SK-N-MC (cell line): ENCODE data around the gene PTPA.

Experiments used
- DNase-seq: peaks from one replicate; pipeline ENCODE4 v3.0.0-alpha.2; 2011; ENCODE audit warnings: low read depth, low spot score
- H3K27ac ChIP-seq: fragments of 200-600 bp; sonication (generic); 2 replicates; pipeline ENCODE4 v1.5.1; 2016; ENCODE audit warnings: mixed run types
- H3K36me3 ChIP-seq: fragments of 200-600 bp; sonication (generic); 2 replicates; pipeline ENCODE4 v1.6.1; 2017; ENCODE audit warnings: antibody characterized with exemption, low read length, mixed read lengths; ENCODE audit not compliant: insufficient read depth
- H3K4me3 ChIP-seq: fragments of 200-600 bp; sonication (generic); 2 replicates; pipeline ENCODE4 v1.5.1; 2016
- H3K9ac ChIP-seq: fragments of 200-600 bp; sonication (generic); 2 replicates; pipeline ENCODE4 v1.8.0; 2017; ENCODE audit warnings: mixed run types, mixed read lengths; ENCODE audit not compliant: insufficient read length
- H3K9me3 ChIP-seq: fragments of 200-600 bp; sonication (generic); 2 replicates; pipeline ENCODE4 v1.6.1; 2017; ENCODE audit warnings: low read depth, mild to moderate bottlenecking, antibody characterized with exemption, low read length, moderate library complexity, mixed read lengths
- EZH2 ChIP-seq: fragments of 200-600 bp; sonication (generic); IDR thresholded peaks from one replicate; pipeline ENCODE4 v1.6.1; 2017; ENCODE audit warnings: antibody characterized with exemption
- FOXP2 ChIP-seq: optimal IDR thresholded peaks from 2 replicates; pipeline ENCODE3; 2011; ENCODE audit warnings: mild to moderate bottlenecking, moderate library complexity; ENCODE audit not compliant: insufficient read depth; ENCODE audit errors: extremely low read length, control extremely low read depth
- POLR2AphosphoS5 ChIP-seq: IDR thresholded peaks from 2 replicates; pipeline ENCODE4 v1.6.1; 2012; ENCODE audit warnings: mild to moderate bottlenecking, low read depth, low read length, borderline replicate concordance

The PTPA gene

DNA sequence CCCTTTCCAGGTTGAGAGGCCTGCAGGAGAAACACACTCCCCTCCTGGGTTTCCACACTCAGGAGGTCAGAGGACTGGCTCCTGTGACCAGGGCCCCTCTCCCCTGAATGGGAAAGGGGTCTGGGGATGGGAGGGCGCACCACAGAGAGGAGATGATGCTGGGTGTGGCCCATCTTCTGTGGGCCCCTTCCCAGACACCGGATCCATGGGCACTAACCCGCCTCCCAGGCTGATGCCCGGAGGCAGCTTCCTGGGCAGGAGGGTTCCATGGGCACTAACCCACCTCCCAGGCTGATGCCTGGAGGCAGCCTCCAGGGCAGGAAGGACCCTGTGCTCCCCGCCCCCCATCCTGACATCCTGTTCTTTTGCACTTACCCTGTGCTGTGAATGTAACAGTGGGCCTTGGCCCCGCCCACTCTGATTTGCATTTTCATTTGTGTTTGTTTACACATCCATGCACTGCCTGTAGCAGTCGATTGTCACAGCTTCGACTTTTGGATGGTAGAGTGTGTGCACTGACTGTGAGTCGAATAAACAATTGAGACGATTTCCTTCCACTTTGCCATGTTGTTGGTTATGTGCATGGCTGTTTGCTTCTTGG, 39.6 kb upstream of the PTPA start:
- H3K36me3 ChIP-seq, result no peaks in the 10 kb centered on the region
- H3K4me3 ChIP-seq, result no peak overlapping the region
- no peak overlapping the region for H3K9ac ChIP-seq
- TF ChIP-seq POLR2AphosphoS5 (no peak), FOXP2 (no peak), EZH2 (no peak)
- H3K9me3 ChIP-seq, result no peaks in the 10 kb centered on the region
- no peak for DNase-seq
- H3K27ac ChIP-seq, result no peak overlapping the region

DNA sequence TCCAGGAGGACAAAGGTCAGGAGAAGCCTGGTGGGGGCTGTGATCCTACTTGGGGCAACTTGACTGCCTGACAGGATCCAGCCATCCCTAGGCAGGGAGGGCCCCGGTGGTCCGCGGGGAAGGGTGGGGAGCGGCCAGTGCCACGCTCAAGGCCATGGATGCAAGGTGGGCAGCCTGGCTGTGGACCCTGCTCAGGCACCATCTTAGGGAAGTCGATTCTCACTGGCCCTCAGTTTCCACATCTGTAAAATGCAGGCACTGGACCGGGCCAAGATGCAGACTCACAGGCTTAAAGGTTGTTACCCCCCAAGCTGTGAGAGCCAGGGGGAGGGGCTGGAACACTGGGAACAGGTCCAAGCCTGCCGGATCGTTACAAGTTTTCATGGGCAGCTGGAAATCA, 39.0 kb upstream of the PTPA start:
- no peaks in the 10 kb centered on the region for H3K36me3 ChIP-seq
- TF ChIP-seq EZH2, result no peak
- TF ChIP-seq POLR2AphosphoS5, result no peak
- no peak for TF ChIP-seq FOXP2
- no peak overlapping the region for H3K27ac ChIP-seq
- no peak for DNase-seq
- H3K9ac ChIP-seq, result no peak overlapping the region
- H3K9me3 ChIP-seq, result no peaks in the 10 kb centered on the region
- no peak overlapping the region for H3K4me3 ChIP-seq

DNA sequence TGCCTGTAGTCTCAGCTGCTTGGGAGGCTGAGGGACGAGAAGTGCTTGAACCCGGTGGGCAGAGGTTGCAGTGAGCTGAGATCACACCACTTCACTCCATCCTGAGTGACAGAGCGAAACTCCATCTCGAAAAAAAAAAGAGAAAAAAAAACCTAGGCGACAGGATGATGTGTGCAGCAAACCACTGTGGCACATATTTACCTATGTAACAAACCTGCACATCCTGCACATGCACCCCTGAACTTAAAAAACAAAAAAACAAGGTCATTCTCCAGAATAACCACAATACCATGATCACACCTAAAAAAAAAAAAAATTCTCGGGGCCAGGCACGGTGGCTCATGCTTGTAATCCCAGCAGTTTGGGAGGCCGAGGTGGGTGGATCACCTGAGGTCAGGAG, 37.8 kb upstream of the PTPA start:
- Histone ChIP-seq H3K9ac (no peak overlapping the region), H3K27ac (no peak overlapping the region), H3K36me3 (no peaks in the 10 kb centered on the region), H3K9me3 (no peaks in the 10 kb centered on the region), H3K4me3 (no peak overlapping the region)
- DNase-seq, result no peak
- TF ChIP-seq EZH2, result no peak
- no peak for TF ChIP-seq FOXP2
- TF ChIP-seq POLR2AphosphoS5, result no peak

DNA sequence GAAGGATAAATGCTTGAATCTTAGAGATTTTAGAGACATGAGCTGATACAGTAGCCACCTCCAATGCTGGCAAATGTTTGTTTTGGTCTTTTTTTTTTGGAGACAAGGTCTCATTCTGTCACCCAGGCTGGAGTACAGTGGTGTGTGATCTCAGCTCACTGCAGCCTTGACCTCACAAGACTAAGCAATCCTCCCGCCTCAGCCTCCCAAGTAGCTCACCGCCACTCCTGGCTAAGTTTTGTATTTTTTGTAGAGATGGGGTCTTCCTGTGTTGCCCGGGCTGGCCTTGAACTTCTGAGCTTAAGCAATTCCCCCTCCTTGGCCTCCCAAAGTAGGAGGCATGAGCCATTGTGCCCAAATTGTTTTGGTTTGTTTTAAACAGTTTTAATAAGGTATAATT, 37.1 kb upstream of the PTPA start:
- TF ChIP-seq POLR2AphosphoS5 (no peak), FOXP2 (no peak), EZH2 (no peak)
- no peak for DNase-seq
- Histone ChIP-seq H3K9ac (no peak overlapping the region), H3K27ac (no peak overlapping the region), H3K9me3 (no peaks in the 10 kb centered on the region), H3K36me3 (no peaks in the 10 kb centered on the region), H3K4me3 (no peak overlapping the region)

DNA sequence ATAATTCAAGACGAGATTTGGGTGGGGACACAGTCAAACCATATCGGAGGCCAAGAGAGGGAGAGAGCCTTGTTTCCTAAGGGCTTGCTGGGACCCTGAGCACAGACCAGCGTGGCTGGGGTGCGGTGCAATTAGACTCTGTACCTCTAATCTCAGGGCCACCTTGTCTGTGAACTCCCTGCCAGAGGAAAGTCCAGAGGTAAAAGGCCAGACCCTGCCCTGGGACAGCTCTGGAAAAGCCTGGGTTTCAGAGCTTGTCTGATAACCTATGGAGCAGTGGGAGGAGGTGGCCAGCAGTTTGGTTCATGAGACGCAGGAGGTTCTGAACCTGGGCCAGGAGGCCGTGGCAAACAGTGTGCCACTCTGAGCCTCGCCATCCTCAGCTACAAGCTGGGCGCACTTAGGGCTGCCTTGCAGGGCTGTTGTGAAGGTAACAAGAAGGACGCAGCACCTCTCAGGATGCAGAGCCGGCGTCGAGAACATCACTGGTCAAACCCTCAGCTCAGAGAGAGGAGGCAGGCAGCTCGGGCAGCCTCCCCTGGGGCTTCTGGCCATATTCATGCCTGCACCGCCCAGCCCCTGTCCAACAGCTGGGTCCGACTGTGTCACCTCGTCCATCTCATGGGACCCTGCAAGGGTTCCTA, 35.1 kb upstream of the PTPA start:
- no peak overlapping the region for H3K9ac ChIP-seq
- H3K9me3 ChIP-seq, result no peaks in the 10 kb centered on the region
- no peaks in the 10 kb centered on the region for H3K36me3 ChIP-seq
- TF ChIP-seq FOXP2 (no peak), EZH2 (no peak), POLR2AphosphoS5 (no peak)
- H3K27ac ChIP-seq, result no peak overlapping the region
- no peak for DNase-seq
- no peak overlapping the region for H3K4me3 ChIP-seq

DNA sequence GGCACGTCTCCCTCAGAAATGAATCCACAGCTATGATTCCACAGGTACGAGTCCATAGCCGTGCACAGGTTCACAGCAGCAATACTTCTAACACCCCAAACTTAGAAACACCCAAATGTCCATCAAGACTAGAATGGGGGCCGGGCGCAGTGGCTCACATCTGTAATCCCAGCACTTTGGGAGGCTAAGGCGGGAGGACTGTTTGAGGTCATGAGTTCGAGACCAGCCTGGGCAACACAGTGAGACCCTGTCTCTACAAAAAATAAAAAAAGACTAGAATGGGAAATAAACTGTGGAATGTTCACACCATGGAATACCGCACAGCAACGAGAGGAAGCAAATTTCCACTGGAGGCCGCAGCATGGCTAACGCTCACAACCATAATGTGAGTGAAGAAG, 34.6 kb upstream of the PTPA start:
- H3K4me3 ChIP-seq, result no peak overlapping the region

DNA sequence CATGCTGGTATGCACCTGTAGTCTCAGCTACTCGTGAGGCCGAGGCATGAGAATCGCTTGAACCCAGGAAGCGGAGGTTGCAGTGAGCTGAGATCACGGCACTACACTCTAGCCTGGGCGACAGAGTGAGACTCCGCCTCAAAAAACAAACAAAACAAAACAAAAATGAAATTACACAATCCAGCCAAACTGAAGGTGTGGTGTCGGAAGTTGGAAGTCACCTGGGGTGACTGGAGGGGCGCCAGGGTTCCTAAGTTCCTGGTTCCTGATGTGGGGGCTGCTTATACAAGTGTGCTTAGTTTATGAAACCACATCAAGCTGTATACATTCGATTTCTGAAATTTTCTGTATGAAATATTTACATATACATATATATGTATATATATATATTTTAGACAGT, 34.0 kb upstream of the PTPA start:
- Histone ChIP-seq H3K4me3 (no peak overlapping the region), H3K9ac (no peak overlapping the region), H3K9me3 (no peaks in the 10 kb centered on the region), H3K36me3 (no peaks in the 10 kb centered on the region), H3K27ac (no peak overlapping the region)
- no peak for TF ChIP-seq POLR2AphosphoS5
- no peak for TF ChIP-seq EZH2
- no peak for DNase-seq

More for the DNA sequence above, 34.6 kb upstream of the PTPA start:
- Histone ChIP-seq H3K36me3 (no peaks in the 10 kb centered on the region), H3K27ac (no peak overlapping the region), H3K9ac (no peak overlapping the region), H3K9me3 (no peaks in the 10 kb centered on the region)
- no peak for DNase-seq
- TF ChIP-seq FOXP2 (no peak), POLR2AphosphoS5 (no peak), EZH2 (no peak)

DNA sequence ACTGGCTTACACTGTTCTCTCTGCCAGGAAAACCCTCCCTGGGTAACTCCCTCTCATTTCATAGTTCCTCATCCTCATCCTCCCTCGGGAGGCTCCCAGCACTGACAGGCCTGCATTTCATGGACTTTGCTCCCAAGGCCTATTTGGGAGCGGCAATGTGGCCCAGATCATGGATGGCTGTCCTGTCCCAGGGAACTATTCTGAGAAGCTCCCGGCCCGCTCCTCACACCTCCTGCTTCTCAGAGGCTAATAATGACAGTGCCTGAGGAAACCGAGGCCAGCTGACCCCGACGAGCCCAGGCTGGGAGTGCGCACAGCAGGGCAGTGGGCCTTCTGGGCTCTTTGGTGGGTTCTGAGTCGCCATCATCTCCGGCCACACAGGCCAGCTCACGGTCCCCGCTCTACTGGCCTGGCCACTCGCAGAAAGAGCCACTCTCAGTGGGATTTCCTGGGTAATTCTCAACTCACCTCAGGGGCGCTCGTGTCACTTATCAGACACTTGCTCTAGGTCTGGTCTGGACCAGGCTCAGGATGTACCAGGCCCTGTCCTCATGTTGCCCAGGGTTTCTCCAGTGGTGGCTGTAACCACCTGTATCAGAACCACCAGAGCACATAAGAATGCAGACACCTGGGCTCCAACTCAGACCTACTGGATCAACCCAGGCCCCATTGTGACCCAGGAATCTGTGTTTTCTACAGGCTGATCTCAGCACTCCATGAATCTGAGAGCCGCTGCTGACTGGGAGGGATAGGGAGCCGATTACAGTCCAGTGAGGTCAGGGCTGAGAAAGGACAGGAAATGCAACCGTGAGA, 32.3 kb upstream of the PTPA start:
- TF ChIP-seq EZH2 (no peak), FOXP2 (no peak), POLR2AphosphoS5 (no peak)
- Histone ChIP-seq H3K9ac (no peak overlapping the region), H3K27ac (no peak overlapping the region), H3K36me3 (no peaks in the 10 kb centered on the region), H3K9me3 (no peaks in the 10 kb centered on the region), H3K4me3 (no peak overlapping the region)
- DNase-seq, result no peak
